Measurements from ENCODE around the gene GOLGA2. TPM values are rescaled to one million over a fixed set of nuclear protein-coding genes. Genes with fewer than 3 reads are reported as not detected.

The GOLGA2 gene
- total RNA-seq, 1 donor from 2014 or later: 91.5 TPM

GRCh38 chr9:128298535-128299482 lies 23.0 kb upstream of the GOLGA2 start:
- H3K36me3 Mint-ChIP-seq: no peaks in the 10 kb centered on the region
- no peak overlapping the region for H3K4me3 Mint-ChIP-seq
- no peaks in the 10 kb centered on the region for H3K9me3 Mint-ChIP-seq
- H3K4me1 Mint-ChIP-seq (ENCODE audit: unreplicated experiment): peaks cover 12% of the 10 kb centered on the region
- H3K27ac Mint-ChIP-seq: peak overlapping the region; percentile 89
- DNase-seq (ENCODE audit: extremely low spot score, unreplicated experiment): no peak
- H3K27me3 Mint-ChIP-seq: no peaks in the 10 kb centered on the region
- TF ChIP-seq CTCF (conservative IDR thresholded peaks at IDR 0.05): no peak

- H3K36me3 Mint-ChIP-seq: no peaks in the 10 kb centered on the region
- peak overlapping the region; percentile 2 for H3K27ac Mint-ChIP-seq
- no peak overlapping the region for H3K4me3 Mint-ChIP-seq
Observed at GRCh38 chr9:128297221-128297773, 21.5 kb upstream of the GOLGA2 start.

GRCh38 chr9:128296340-128297220 lies 20.8 kb upstream of the GOLGA2 start:
- Mint-ChIP-seq H3K27me3 (no peaks in the 10 kb centered on the region), H3K36me3 (no peaks in the 10 kb centered on the region), H3K4me3 (no peak overlapping the region), H3K4me1 (ENCODE audit: unreplicated experiment) (peaks cover 12% of the 10 kb centered on the region), H3K9me3 (no peaks in the 10 kb centered on the region), H3K27ac (peak overlapping the region; percentile 2)
- TF ChIP-seq CTCF (conservative IDR thresholded peaks at IDR 0.05): no peak
- no peak for DNase-seq (ENCODE audit: extremely low spot score, unreplicated experiment)

More at GRCh38 chr9:128297221-128297773, 21.5 kb upstream of the GOLGA2 start:
- DNase-seq (ENCODE audit: extremely low spot score, unreplicated experiment): no peak
- Mint-ChIP-seq H3K27me3 (no peaks in the 10 kb centered on the region), H3K9me3 (no peaks in the 10 kb centered on the region), H3K4me1 (ENCODE audit: unreplicated experiment) (peaks cover 12% of the 10 kb centered on the region)
- TF ChIP-seq CTCF (conservative IDR thresholded peaks at IDR 0.05): no peak

- H3K4me1 Mint-ChIP-seq (ENCODE audit: unreplicated experiment): peaks cover 12% of the 10 kb centered on the region
- no peak for DNase-seq (ENCODE audit: extremely low spot score, unreplicated experiment)
- H3K27ac Mint-ChIP-seq: no peak overlapping the region
- H3K9me3 Mint-ChIP-seq: no peaks in the 10 kb centered on the region
- no peaks in the 10 kb centered on the region for H3K27me3 Mint-ChIP-seq
- no peaks in the 10 kb centered on the region for H3K36me3 Mint-ChIP-seq
- no peak overlapping the region for H3K4me3 Mint-ChIP-seq
- TF ChIP-seq CTCF (conservative IDR thresholded peaks at IDR 0.05): no peak
Observed at GRCh38 chr9:128294142-128294541, 18.3 kb upstream of the GOLGA2 start.

GRCh38 chr9:128293091-128293490 lies 17.3 kb upstream of the GOLGA2 start:
- H3K4me1 Mint-ChIP-seq (ENCODE audit: unreplicated experiment): peaks cover 6% of the 10 kb centered on the region
- no peaks in the 10 kb centered on the region for H3K27me3 Mint-ChIP-seq
- DNase-seq (ENCODE audit: extremely low spot score, unreplicated experiment): no peak
- no peak for TF ChIP-seq CTCF (conservative IDR thresholded peaks at IDR 0.05)
- H3K4me3 Mint-ChIP-seq: no peak overlapping the region
- no peaks in the 10 kb centered on the region for H3K9me3 Mint-ChIP-seq
- H3K27ac Mint-ChIP-seq: no peak overlapping the region
- H3K36me3 Mint-ChIP-seq: no peaks in the 10 kb centered on the region

Data from type B pancreatic cell (in vitro differentiated cells).